MCF 10A (cell line): ENCODE measurements around the gene RAB28. TPM values are rescaled to one million over a fixed set of nuclear protein-coding genes. Genes with fewer than 3 reads are reported as not detected.
"Not testable (repeated sequence)": the region's sequence is repeated elsewhere in the genome, so short reads cannot be mapped to it uniquely, and the experiment has no call there.

Experiments
- BruUV-seq: library from RNA; stranded (reverse); fragments of 400-500 nt; replicated peaks from 2 replicates; lab custom pipeline; 2021; lab: Mats Ljungman, UMichigan
- CTCF ChIA-PET: fragments of 300-600 bp; sonication (Branson Sonifier 250); formaldehyde crosslinking; extraction: SDS; loops from one replicate; lab custom pipeline; 2021; ENCODE audit warnings: antibody characterized with exemption, inconsistent platforms; lab: Yijun Ruan, JAX
- POLR2A ChIA-PET: fragments of 300-600, 350-650 bp; sonication (Branson Sonifier 250); formaldehyde crosslinking; extraction: SDS; loops from one replicate; lab custom pipeline; 2020; ENCODE audit warnings: antibody characterized with exemption, inconsistent platforms; lab: Yijun Ruan, JAX
- DNase-seq: peaks from one replicate; pipeline ENCODE4 v3.0.0-alpha.2; 2018; ENCODE audit not compliant: unreplicated experiment
- H3K27ac Mint-ChIP-seq: one replicate; pipeline ENCODE4 v1.8.0; 2022; ENCODE audit warnings: mild to moderate bottlenecking, low read depth, mixed read lengths; ENCODE audit not compliant: unreplicated experiment
- H3K27me3 Mint-ChIP-seq: one replicate; pipeline ENCODE4 v1.8.0; 2022; ENCODE audit warnings: mixed read lengths; ENCODE audit not compliant: insufficient read depth, unreplicated experiment
- H3K36me3 Mint-ChIP-seq: one replicate; pipeline ENCODE4 v1.8.0; 2022; ENCODE audit warnings: mild to moderate bottlenecking, moderate library complexity, mixed read lengths; ENCODE audit not compliant: insufficient read depth, unreplicated experiment
- H3K4me1 Mint-ChIP-seq: one replicate; pipeline ENCODE4 v1.8.0; 2022; ENCODE audit warnings: mixed read lengths; ENCODE audit not compliant: insufficient read depth, unreplicated experiment
- H3K4me3 Mint-ChIP-seq: one replicate; pipeline ENCODE4 v1.8.0; 2022; ENCODE audit warnings: mild to moderate bottlenecking, moderate library complexity, mixed read lengths; ENCODE audit not compliant: unreplicated experiment
- H3K9me3 Mint-ChIP-seq: one replicate; pipeline ENCODE4 v1.8.0; 2022; ENCODE audit warnings: mixed read lengths; ENCODE audit not compliant: unreplicated experiment
- CTCF ChIP-seq: fragments of 200-600 bp; IDR thresholded peaks from one replicate; pipeline ENCODE4 v1.8.0; 2022; ENCODE audit warnings: antibody characterized with exemption, mild to moderate bottlenecking; ENCODE audit not compliant: unreplicated experiment
- intact Hi-C: fragments of 100-400 bp; cut with micrococcal nuclease; formaldehyde crosslinking; loops from 2 replicates; pipeline ENCODE4 v1.14.1; 2022
- total RNA-seq: library from RNA; stranded (reverse); gene quantifications from 2 replicates; pipeline ENCODE4 v1.2.3, GENCODE V29; 2022

The RAB28 gene
- total RNA-seq, 1 experiment from 2014 or later = 15.9 TPM

GRCh38 chr4:13403833-13404232 is 80.3 kb downstream of the RAB28 start:
- Mint-ChIP-seq H3K9me3 (no peaks in the 10 kb centered on the region), H3K27ac (no peak overlapping the region), H3K4me3 (no peak overlapping the region), H3K27me3 (no peaks in the 10 kb centered on the region), H3K36me3 (no peaks in the 10 kb centered on the region), H3K4me1 (no peaks in the 10 kb centered on the region)
- TF ChIP-seq CTCF = no peak
- DNase-seq = no peak
- POLR2A ChIA-PET = interaction anchor here (0.9 kb wide), 1 partner anchor 16 kb away, joined by 3 read pairs; no protein-coding TSS in a partner anchor
- intact Hi-C loops = no loop called here
- CTCF ChIA-PET = no interaction called here
- BruUV-seq = no TSS peak

GRCh38 chr4:13403326-13403725 is 80.8 kb downstream of the RAB28 start:
- no peak for TF ChIP-seq CTCF
- CTCF ChIA-PET = no interaction called here
- intact Hi-C loops = no loop called here
- no TSS peak for BruUV-seq
- Mint-ChIP-seq H3K36me3 (no peaks in the 10 kb centered on the region), H3K27ac (no peak overlapping the region), H3K9me3 (no peaks in the 10 kb centered on the region), H3K27me3 (no peaks in the 10 kb centered on the region), H3K4me1 (no peaks in the 10 kb centered on the region), H3K4me3 (no peak overlapping the region)
- POLR2A ChIA-PET = no interaction called here
- DNase-seq = no peak

- H3K27me3 Mint-ChIP-seq = no peaks in the 10 kb centered on the region
- no peak for TF ChIP-seq CTCF
- ChIA-PET CTCF (no interaction called here), POLR2A (no interaction called here)
- intact Hi-C loops = no loop called here
- no peak for DNase-seq
- no peak overlapping the region for H3K4me3 Mint-ChIP-seq
- H3K9me3 Mint-ChIP-seq = no peaks in the 10 kb centered on the region
- H3K27ac Mint-ChIP-seq = no peak overlapping the region
- no TSS peak for BruUV-seq
- peaks cover 4% of the 10 kb centered on the region for H3K4me1 Mint-ChIP-seq
- no peaks in the 10 kb centered on the region for H3K36me3 Mint-ChIP-seq
Observed at GRCh38 chr4:13399257-13399656, 84.9 kb downstream of the RAB28 start.

GRCh38 chr4:13396161-13396560 is 88.0 kb downstream of the RAB28 start:
- DNase-seq = no peak
- CTCF ChIA-PET = no interaction called here
- POLR2A ChIA-PET = no interaction called here
- Mint-ChIP-seq H3K27me3 (no peaks in the 10 kb centered on the region), H3K9me3 (no peaks in the 10 kb centered on the region), H3K36me3 (no peaks in the 10 kb centered on the region), H3K4me1 (peaks cover 5% of the 10 kb centered on the region), H3K27ac (no peak overlapping the region), H3K4me3 (no peak overlapping the region)
- BruUV-seq = no TSS peak
- no peak for TF ChIP-seq CTCF
- intact Hi-C loops = no loop called here

GRCh38 chr4:13389901-13390300 is 94.2 kb downstream of the RAB28 start:
- intact Hi-C loops, BruUV-seq, H3K9me3 Mint-ChIP-seq, DNase-seq, H3K27ac Mint-ChIP-seq, H3K27me3 Mint-ChIP-seq, H3K36me3 Mint-ChIP-seq, POLR2A ChIA-PET, H3K4me1 Mint-ChIP-seq, H3K4me3 Mint-ChIP-seq, CTCF ChIA-PET: not testable (repeated sequence)
